HCT116 (cell line): ENCODE results near the gene FUCA2. TPM values are rescaled to one million over a fixed set of nuclear protein-coding genes. Genes with fewer than 3 reads are reported as not detected.

Source experiments
- ATAC-seq: fragments of 200-7000 bp; cut with Tn5 transposase; 2 replicates; pipeline ENCODE4 v1.9.1; 2020; ENCODE audit warnings: mild to moderate bottlenecking, moderate library complexity
- BruUV-seq: library from RNA; stranded (reverse); fragments of 400-500 nt; replicated peaks from 2 replicates; lab custom pipeline; 2021; lab: Mats Ljungman, UMichigan
- CTCF ChIA-PET: fragments of 300-600 bp; sonication (Branson Sonifier 250); formaldehyde crosslinking; loops from one replicate; lab custom pipeline; 2021; ENCODE audit warnings: antibody characterized with exemption; lab: Charles Lee
- POLR2A ChIA-PET: fragments of 300-600, 350-600 bp; sonication (Branson Sonifier 250); formaldehyde crosslinking; loops from one replicate; lab custom pipeline; 2021; ENCODE audit warnings: antibody characterized with exemption; lab: Charles Lee
- RAD21 ChIA-PET, 2 experiments: fragments of 300-600 bp; sonication (Branson Sonifier 250); formaldehyde crosslinking; loops; one replicate each; lab custom pipeline; 2023; ENCODE audit warnings: low total read pairs in 2 of 2; ENCODE audit not compliant: uncharacterized antibody in 2 of 2, unreplicated experiment in 2 of 2, low non-redundant PET in 1 of 2; lab: Charles Lee
- DNase-seq: peaks from one replicate; pipeline ENCODE4 v3.0.0-alpha.2; 2010; ENCODE audit warnings: low read depth, low spot score
- H2AFZ ChIP-seq: fragments of 200-600 bp; shearing (Covaris generic), sonication (generic); 2 replicates; pipeline ENCODE4 v1.6.1; 2017; ENCODE audit warnings: low read depth, mixed run types, mixed read lengths, antibody characterized with exemption, low read length; ENCODE audit not compliant: poor library complexity, severe bottlenecking
- H3K27ac ChIP-seq: 2 replicates; pipeline ENCODE4 v1.5.1; 2012; ENCODE audit warnings: low read depth, low read length
- H3K27me3 ChIP-seq: fragments of 200-600 bp; sonication (generic); 2 replicates; pipeline ENCODE4 v1.6.1; 2016; ENCODE audit warnings: mixed run types, low read length, mixed read lengths; ENCODE audit not compliant: insufficient read depth
- H3K36me3 ChIP-seq, 2 experiments: fragments of 200-500 bp in 1 of 2; fragments of 200-600 bp in 1 of 2; sonication (Bioruptor generic) in 1 of 2; sonication (generic) in 1 of 2; 2 replicates each; pipeline versions ENCODE4 v1.5.1 to v1.6.1; 2014 to 2016; ENCODE audit warnings: low read length in 2 of 2, inconsistent platforms in 1 of 2, mixed read lengths in 1 of 2, mixed run types in 1 of 2; ENCODE audit not compliant: insufficient read depth in 2 of 2, control insufficient read depth in 1 of 2
- H3K4me1 ChIP-seq, 2 experiments: fragments of 200-600 bp in 1 of 2; sonication (generic) in 1 of 2; 2 replicates each; pipeline versions ENCODE4 v1.5.1 to v1.6.1; 2012 to 2017; ENCODE audit warnings: low read length in 2 of 2, inconsistent platforms in 1 of 2, mild to moderate bottlenecking in 1 of 2, mixed read lengths in 1 of 2, mixed run types in 1 of 2, moderate library complexity in 1 of 2; ENCODE audit not compliant: insufficient read depth in 2 of 2, control insufficient read depth in 1 of 2
- H3K4me2 ChIP-seq: fragments of 200-600 bp; sonication (generic); 2 replicates; pipeline ENCODE4 v1.6.1; 2017; ENCODE audit warnings: mixed run types, low read length, mixed read lengths
- H3K4me3 ChIP-seq, 2 experiments: fragments of 200-600 bp in 1 of 2; sonication (generic) in 1 of 2; replicated peaks in 1 of 2; 2 replicates each; pipeline ENCODE4 v1.5.1; 2011 to 2016; ENCODE audit warnings: low read length in 2 of 2, control low read depth in 1 of 2, low read depth in 1 of 2, mild to moderate bottlenecking in 1 of 2, mixed read lengths in 1 of 2, mixed run types in 1 of 2
- H3K79me2 ChIP-seq: fragments of 200-600 bp; sonication (generic); 2 replicates; pipeline ENCODE4 v1.6.1; 2017; ENCODE audit warnings: mild to moderate bottlenecking, mixed run types, low read length, moderate library complexity, mixed read lengths; ENCODE audit not compliant: insufficient read depth
- H3K9ac ChIP-seq: fragments of 200-600 bp; sonication (generic); 2 replicates; pipeline ENCODE4 v1.6.1; 2016; ENCODE audit warnings: low read length, mixed read lengths
- H3K9me2 ChIP-seq: fragments of 200-600 bp; sonication (generic), shearing (Covaris generic); 2 replicates; pipeline ENCODE4 v1.6.1; 2017; ENCODE audit warnings: mixed run types, mild to moderate bottlenecking, moderate library complexity; ENCODE audit not compliant: insufficient read depth
- H3K9me3 ChIP-seq, 2 experiments: fragments of 200-500 bp in 1 of 2; fragments of 200-600 bp in 1 of 2; sonication (Bioruptor generic) in 1 of 2; sonication (generic) in 1 of 2; 2 replicates each; pipeline ENCODE4 v1.6.1; 2014 to 2017; ENCODE audit warnings: low read length in 2 of 2, mixed read lengths in 2 of 2, inconsistent platforms in 1 of 2, low read depth in 1 of 2, mild to moderate bottlenecking in 1 of 2, mixed run types in 1 of 2, moderate library complexity in 1 of 2; ENCODE audit not compliant: control insufficient read depth in 1 of 2, insufficient read depth in 1 of 2
- H4K20me1 ChIP-seq: fragments of 200-600 bp; sonication (generic), shearing (Covaris generic); 2 replicates; pipeline ENCODE4 v1.6.1; 2017; ENCODE audit warnings: mixed run types, mild to moderate bottlenecking, moderate library complexity; ENCODE audit not compliant: insufficient read depth
- ATF3 ChIP-seq: IDR thresholded peaks from 2 replicates; pipeline ENCODE4 v1.6.1; 2012
- CBX3 ChIP-seq: IDR thresholded peaks from 2 replicates; pipeline ENCODE4 v1.6.1; 2012; ENCODE audit warnings: low read depth
- CEBPB ChIP-seq: IDR thresholded peaks from 2 replicates; pipeline ENCODE4 v1.6.1; 2012; ENCODE audit warnings: low read depth
- EZH2 ChIP-seq: fragments of 200-600 bp; sonication (generic); IDR thresholded peaks from 2 replicates; pipeline ENCODE4 v1.6.1; 2017; ENCODE audit warnings: antibody characterized with exemption, mixed run types
- MAX ChIP-seq: IDR thresholded peaks from 2 replicates; pipeline ENCODE4 v1.6.1; 2012
- POLR2A ChIP-seq: IDR thresholded peaks from 2 replicates; pipeline ENCODE4 v1.7.0; 2011; ENCODE audit warnings: borderline replicate concordance; ENCODE audit not compliant: insufficient read depth, insufficient read length; ENCODE audit errors: extremely low read depth
- REST ChIP-seq: IDR thresholded peaks from 2 replicates; pipeline ENCODE4 v1.6.1; 2012; ENCODE audit warnings: low read depth
- SIN3A ChIP-seq: IDR thresholded peaks from 2 replicates; pipeline ENCODE4 v1.6.1; 2012; ENCODE audit warnings: low read depth
- SRF ChIP-seq: IDR thresholded peaks from 2 replicates; pipeline ENCODE4 v1.6.1; 2012; ENCODE audit warnings: low read depth
- ZBTB33 ChIP-seq: IDR thresholded peaks from 2 replicates; pipeline ENCODE4 v1.6.1; 2011; ENCODE audit warnings: mild to moderate bottlenecking, low read length, moderate library complexity; ENCODE audit not compliant: insufficient replicate concordance; ENCODE audit errors: extremely low read depth
- ZFX ChIP-seq: fragments of 450-650 bp; IDR thresholded peaks from 2 replicates; pipeline ENCODE4 v1.6.1; 2017
- intact Hi-C: fragments of 100-400 bp; cut with micrococcal nuclease; formaldehyde crosslinking; loops from 2 replicates; pipeline ENCODE4 v1.10.0; 2022
- total RNA-seq: library from RNA; stranded (reverse); gene quantifications from one replicate; pipeline ENCODE4 v1.2.1, GENCODE V29; 2021; ENCODE audit not compliant: unreplicated experiment

Gene FUCA2
- total RNA-seq, 1 experiment from 2014 or later, result 75.4 TPM

- Histone ChIP-seq H3K4me2 (no peak overlapping the region), H3K4me1 (no peaks in the 10 kb centered on the region), H3K9me2 (no peaks in the 10 kb centered on the region), H3K36me3 (0 out of 4 replicates have a peak, but pooled peaks cover 0 to 4% of the 10 kb centered on the region in 2 experiments), H3K4me3 (no peak overlapping the region), H3K27ac (no peak overlapping the region), H4K20me1 (no peaks in the 10 kb centered on the region), H3K79me2 (no peaks in the 10 kb centered on the region), H3K27me3 (no peaks in the 10 kb centered on the region), H2AFZ (no peak overlapping the region), H3K9me3 (no peaks in the 10 kb centered on the region), H3K9ac (no peak overlapping the region)
- CTCF ChIA-PET, result no interaction called here
- POLR2A ChIA-PET, result no interaction called here
- DNase-seq, result no peak
- RAD21 ChIA-PET, result no interaction called here
- no peak for TF ChIP-seq SIN3A
- no peak for TF ChIP-seq SRF
- TF ChIP-seq POLR2A, result no peak
- TF ChIP-seq ATF3, result no peak
- no peak for TF ChIP-seq ZBTB33
- no peak for TF ChIP-seq MAX
- no peak for TF ChIP-seq CBX3
- no peak for TF ChIP-seq CEBPB
- no peak for TF ChIP-seq EZH2
- no peak for TF ChIP-seq REST
- no peak for TF ChIP-seq ZFX
- intact Hi-C loops, result no loop called here
- no peak for ATAC-seq
- BruUV-seq, result no TSS peak
Measured at GRCh38 chr6:143465546-143465945, 46.0 kb downstream of the FUCA2 start.
